ENCODE results near the gene RALBP1. TPM values are rescaled to one million over a fixed set of nuclear protein-coding genes. Genes with fewer than 3 reads are reported as not detected.

RALBP1 gene
- total and polyA plus RNA-seq, 2 of the 4 experiments (the other 2 are of a cell fraction): 30.6 to 38.2 TPM

GRCh38 chr18:9516437-9517064 is 41.2 kb downstream of the RALBP1 start:
- Histone ChIP-seq H3K9ac (ENCODE audit: low read depth, low read length) (no peak overlapping the region), H3K27ac (ENCODE audit: insufficient read depth, low read length) (no peak overlapping the region)
- in situ Hi-C loops (cut with MboI; ENCODE audit: low sequenced_read_pairs): no loop called here

More at GRCh38 chr18:9516437-9517064, 41.2 kb downstream of the RALBP1 start:
- ATAC-seq (ENCODE audit: low read depth) (0 out of 2 replicates have a peak, but pooled peaks have one; percentile 8), DNase-seq (peak; percentile 46)
- BruUV-seq (replicated peaks): no TSS peak
- ChIA-PET CTCF (interaction anchor here (0.6 to 2.0 kb wide), 7 partner anchors 11 to 283 kb away, joined by 3 to 6 read pairs (median 4); no protein-coding TSS in a partner anchor), POLR2A (ENCODE audit: unreplicated experiment) (no interaction called here)
- 0 out of 2 replicates have a peak overlapping the region, but pooled peaks have one; percentile 18 for H2BK20ac ChIP-seq (ENCODE audit: low read depth, low read length)
- H2AFZ ChIP-seq (replicated peaks; ENCODE audit: low read length, poor library complexity): no peak overlapping the region
- dilution Hi-C loops (cut with HindIII; ENCODE audit: low sequenced_read_pairs, unreplicated experiment): no loop called here
- H3K27me3 ChIP-seq (ENCODE audit: control insufficient read depth, insufficient read depth, low read length): no peaks in the 10 kb centered on the region
- no peak overlapping the region for H3K23ac ChIP-seq (ENCODE audit: low read depth, low read length)
- H3K4ac ChIP-seq (ENCODE audit: low read depth, low read length): 0 out of 2 replicates have a peak overlapping the region, but pooled peaks have one; percentile 0
- H3K9me1 ChIP-seq (ENCODE audit: insufficient read depth, low read length): peaks cover 7% of the 10 kb centered on the region; the same call in 1 of the 2 replicates
- no peak overlapping the region for H2BK15ac ChIP-seq (ENCODE audit: low read depth, low read length)
- TF ChIP-seq RAD21 (IDR thresholded peaks at IDR 0.05; ENCODE audit: low read length): peak; percentile 82
- TF ChIP-seq ELK1 (IDR thresholded peaks at IDR 0.05; ENCODE audit: borderline replicate concordance, low read depth, low read length): no peak
- TF ChIP-seq CTCF (conservative IDR thresholded peaks at IDR 0.05; ENCODE audit: low read depth, low read length): peak; percentile 76
- TF ChIP-seq RFX5 (IDR thresholded peaks at IDR 0.05; ENCODE audit: low read depth, low read length): no peak
- TF ChIP-seq SMC3 (IDR thresholded peaks at IDR 0.05; ENCODE audit: low read depth, low read length): peak; percentile 68
- WGBS, 2 experiments (ENCODE audit: extremely low coverage in 2 of 2, insufficient read length in 1 of 2): no CpG with 5 or more reads among the region's 4 CpGs
- no peak overlapping the region for H3K14ac ChIP-seq (replicated peaks; ENCODE audit: low read depth, low read length)
- peaks cover 4% of the 10 kb centered on the region; the same call in 1 of the 2 replicates for H4K20me1 ChIP-seq (ENCODE audit: insufficient read depth, low read length)
- H3K4me3 ChIP-seq (ENCODE audit: insufficient read depth, low read depth, low read length): no peak overlapping the region
- H3K4me2 ChIP-seq (ENCODE audit: low read depth, low read length): no peak overlapping the region
- intact Hi-C loops (cut with micrococcal nuclease): loop anchor here (5.0 to 10.0 kb wide), 2 partner anchors 39 to 442 kb away; partner anchors contain the start of gene RALBP1
- 0 out of 4 replicates have a peak overlapping the region, but pooled peaks of 1 of the 2 experiments have one; percentile 2 for H4K8ac ChIP-seq (ENCODE audit: low read depth in 2 of 2, low read length in 2 of 2)
- H2AK9ac ChIP-seq (replicated peaks; ENCODE audit: low read depth, low read length, poor library complexity): no peak overlapping the region
- peaks cover 25 to 58% of the 10 kb centered on the region in 2 experiments for H3K79me1 ChIP-seq (ENCODE audit: low read depth in 1 of 2, low read length in 2 of 2)
- H4K91ac ChIP-seq (ENCODE audit: insufficient read depth, low read depth, low read length): no peak overlapping the region
- no peak overlapping the region for H2BK120ac ChIP-seq (ENCODE audit: low read depth, low read length)
- H2AK5ac ChIP-seq (ENCODE audit: low read depth, low read length): no peak overlapping the region
- no peak overlapping the region for H2BK5ac ChIP-seq (ENCODE audit: low read depth, low read length, poor library complexity, severe bottlenecking)
- peaks cover 16% of the 10 kb centered on the region for H3K4me1 ChIP-seq (ENCODE audit: control insufficient read depth, insufficient read depth, low read length)
- no peak overlapping the region for H3K18ac ChIP-seq (ENCODE audit: low read depth, low read length)
- no peaks in the 10 kb centered on the region for H3K9me3 ChIP-seq (ENCODE audit: control insufficient read depth, insufficient read depth, low read length)
- no peak overlapping the region for H4K5ac ChIP-seq (ENCODE audit: low read depth, low read length)
- H3K36me3 ChIP-seq (ENCODE audit: control insufficient read depth, insufficient read depth, low read length): peaks cover 4% of the 10 kb centered on the region; the same call in 1 of the 2 replicates
- no peak overlapping the region for H3K56ac ChIP-seq (ENCODE audit: extremely low read depth, insufficient read depth, low read length)
